ENCODE measurements around the gene CEP41.

GRCh38 chr7:130432886-130433285 is 7.9 kb downstream of the CEP41 start:
- TF ChIP-seq, protein P1, sequence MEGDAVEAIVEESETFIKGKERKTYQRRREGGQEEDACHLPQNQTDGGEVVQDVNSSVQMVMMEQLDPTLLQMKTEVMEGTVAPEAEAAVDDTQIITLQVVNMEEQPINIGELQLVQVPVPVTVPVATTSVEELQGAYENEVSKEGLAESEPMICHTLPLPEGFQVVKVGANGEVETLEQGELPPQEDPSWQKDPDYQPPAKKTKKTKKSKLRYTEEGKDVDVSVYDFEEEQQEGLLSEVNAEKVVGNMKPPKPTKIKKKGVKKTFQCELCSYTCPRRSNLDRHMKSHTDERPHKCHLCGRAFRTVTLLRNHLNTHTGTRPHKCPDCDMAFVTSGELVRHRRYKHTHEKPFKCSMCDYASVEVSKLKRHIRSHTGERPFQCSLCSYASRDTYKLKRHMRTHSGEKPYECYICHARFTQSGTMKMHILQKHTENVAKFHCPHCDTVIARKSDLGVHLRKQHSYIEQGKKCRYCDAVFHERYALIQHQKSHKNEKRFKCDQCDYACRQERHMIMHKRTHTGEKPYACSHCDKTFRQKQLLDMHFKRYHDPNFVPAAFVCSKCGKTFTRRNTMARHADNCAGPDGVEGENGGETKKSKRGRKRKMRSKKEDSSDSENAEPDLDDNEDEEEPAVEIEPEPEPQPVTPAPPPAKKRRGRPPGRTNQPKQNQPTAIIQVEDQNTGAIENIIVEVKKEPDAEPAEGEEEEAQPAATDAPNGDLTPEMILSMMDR (IDR thresholded peaks at IDR 0.05), result no peak
- no peak for TF ChIP-seq POLR2A (IDR thresholded peaks at IDR 0.05)
